ENCODE results near the gene LCP2. TPM values are rescaled to one million over a fixed set of nuclear protein-coding genes. Genes with fewer than 3 reads are reported as not detected.

The LCP2 gene
- total RNA-seq, 1 experiment from 2014 or later, result 0.36 TPM

GRCh38 chr5:170235876-170236864 lies 61.4 kb downstream of the LCP2 start:
- in situ Hi-C loops (cut with HindIII; ENCODE audit: low pct_unique_long_range_greater_than_20kb, low sequenced_read_pairs), result no loop called here
- intact Hi-C loops (cut with micrococcal nuclease; ENCODE audit: unreplicated experiment), result no loop called here
- ChIA-PET POLR2A (no interaction called here), CTCF (no interaction called here)
- Histone ChIP-seq H3K36me3 (ENCODE audit: control insufficient read depth, insufficient read depth, low read length) (no peaks in the 10 kb centered on the region), H3K27me3 (ENCODE audit: control insufficient read depth, insufficient read depth, low read length) (no peaks in the 10 kb centered on the region; the same call in 1 of the 2 replicates), H3K27ac (ENCODE audit: low read length) (no peak overlapping the region), H3K4me1 (ENCODE audit: control insufficient read depth, insufficient read depth, low read length) (no peaks in the 10 kb centered on the region), H3K4me3 (ENCODE audit: low read depth in 2 of 2, low read length in 2 of 2) (no peak overlapping the region), H3K9me3 (ENCODE audit: control insufficient read depth, insufficient read depth, low read depth, low read length) (no peaks in the 10 kb centered on the region)
- ATAC-seq (no peak), DNase-seq (ENCODE audit: low read depth, low spot score) (no peak)
- BruUV-seq (replicated peaks), result no TSS peak
- TF ChIP-seq TCF7L2 (IDR thresholded peaks at IDR 0.05; ENCODE audit: low read depth, low read length), result no peak
- no peak for TF ChIP-seq CTCF (IDR thresholded peaks at IDR 0.05)
- no peak for TF ChIP-seq SIN3A (IDR thresholded peaks at IDR 0.05; ENCODE audit: borderline replicate concordance, insufficient read depth, low read depth, low read length)
- TF ChIP-seq POLR2AphosphoS5 (IDR thresholded peaks at IDR 0.05; ENCODE audit: low read depth, low read length), result no peak
- TF ChIP-seq REST (IDR thresholded peaks at IDR 0.05; ENCODE audit: insufficient read depth in 1 of 2, low read depth in 2 of 2, low read length in 1 of 2), result no peak

GRCh38 chr5:170233358-170233892 lies 64.2 kb downstream of the LCP2 start:
- POLR2A ChIA-PET, result no interaction called here
- Histone ChIP-seq H3K27me3 (ENCODE audit: control insufficient read depth, insufficient read depth, low read length) (peaks cover 2% of the 10 kb centered on the region; the same call in 1 of the 2 replicates), H3K36me3 (ENCODE audit: control insufficient read depth, insufficient read depth, low read length) (no peaks in the 10 kb centered on the region), H3K4me3 (ENCODE audit: low read depth in 2 of 2, low read length in 2 of 2) (no peak overlapping the region), H3K27ac (ENCODE audit: low read length) (no peak overlapping the region), H3K9me3 (ENCODE audit: control insufficient read depth, insufficient read depth, low read depth, low read length) (no peaks in the 10 kb centered on the region), H3K4me1 (ENCODE audit: control insufficient read depth, insufficient read depth, low read length) (no peaks in the 10 kb centered on the region)
- in situ Hi-C loops (cut with HindIII; ENCODE audit: low pct_unique_long_range_greater_than_20kb, low sequenced_read_pairs) (no loop called here), intact Hi-C loops (cut with micrococcal nuclease; ENCODE audit: unreplicated experiment) (no loop called here)
- TF ChIP-seq REST (IDR thresholded peaks at IDR 0.05; ENCODE audit: insufficient read depth in 1 of 2, low read depth in 2 of 2, low read length in 1 of 2), result no peak
- TF ChIP-seq POLR2AphosphoS5 (IDR thresholded peaks at IDR 0.05; ENCODE audit: low read depth, low read length), result no peak
- no peak for ATAC-seq
- no peak for DNase-seq (ENCODE audit: low read depth, low spot score)
- CTCF ChIA-PET, result no interaction called here
- BruUV-seq (replicated peaks), result no TSS peak

Measured in Panc1 (cell line).